ENCODE measurements around the gene ME3.

ME3 gene

DNA sequence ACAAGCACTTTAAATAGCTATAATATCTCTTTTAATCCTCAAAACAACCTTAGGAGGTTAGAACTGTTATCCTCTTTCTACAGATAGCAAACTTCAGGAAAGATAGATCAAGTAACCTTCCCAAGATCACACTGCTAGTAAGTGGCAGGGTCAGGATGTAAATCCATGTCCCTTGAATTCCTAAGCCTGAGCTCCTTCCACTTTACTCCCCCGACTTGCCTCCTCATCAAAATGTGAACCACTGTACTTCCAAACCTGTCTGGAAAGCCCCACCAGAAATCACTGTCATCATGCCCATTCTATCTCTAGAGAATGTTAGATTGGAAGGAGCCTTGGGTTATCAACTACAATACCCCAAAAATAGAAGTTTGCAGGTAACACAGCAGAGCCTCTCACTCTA is 33.7 kb downstream of the ME3 start:
- Histone ChIP-seq H3K4me3 (ENCODE audit: insufficient read depth, low read depth, low read length) (no peak overlapping the region), H3K9me3 (ENCODE audit: control insufficient read depth, low read length) (no peaks in the 10 kb centered on the region), H3K27me3 (ENCODE audit: control insufficient read depth, insufficient read depth, low read length, poor library complexity, severe bottlenecking) (no peaks in the 10 kb centered on the region), H3K4me1 (ENCODE audit: control insufficient read depth, insufficient read depth, low read length) (no peaks in the 10 kb centered on the region), H3K36me3 (ENCODE audit: control insufficient read depth, insufficient read depth, low read length) (no peaks in the 10 kb centered on the region), H3K27ac (ENCODE audit: insufficient read depth, low read depth, low read length, poor library complexity, severe bottlenecking) (no peak overlapping the region)
- 83 to 92% methylated on average over 1 of the region's 1 CpG for WGBS, 2 experiments

DNA sequence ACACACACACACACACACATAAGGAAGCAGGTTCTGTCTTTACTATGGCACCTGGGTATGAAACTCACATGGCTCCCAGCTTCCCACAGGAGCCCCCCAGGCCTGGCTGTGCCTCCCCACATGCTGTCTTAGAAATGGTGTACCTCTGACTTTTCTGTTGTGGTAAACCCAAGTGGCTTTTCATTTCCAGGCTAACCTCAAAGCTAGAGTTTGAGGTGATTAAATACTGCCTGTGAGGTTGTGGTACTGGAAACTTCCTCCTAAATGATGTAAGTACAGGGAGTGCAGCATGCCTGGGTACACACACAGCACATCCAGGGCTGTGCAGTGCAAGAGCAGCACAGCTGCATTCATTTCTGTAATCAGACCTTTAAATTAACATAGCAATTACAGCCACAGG is 34.4 kb downstream of the ME3 start:
- no peaks in the 10 kb centered on the region for H3K4me1 ChIP-seq (ENCODE audit: control insufficient read depth, insufficient read depth, low read length)
- H3K4me3 ChIP-seq (ENCODE audit: insufficient read depth, low read depth, low read length) = no peak overlapping the region
- H3K27me3 ChIP-seq (ENCODE audit: control insufficient read depth, insufficient read depth, low read length, poor library complexity, severe bottlenecking) = no peaks in the 10 kb centered on the region
- no peaks in the 10 kb centered on the region for H3K36me3 ChIP-seq (ENCODE audit: control insufficient read depth, insufficient read depth, low read length)
- no peaks in the 10 kb centered on the region for H3K9me3 ChIP-seq (ENCODE audit: control insufficient read depth, low read length)
- no peak overlapping the region for H3K27ac ChIP-seq (ENCODE audit: insufficient read depth, low read depth, low read length, poor library complexity, severe bottlenecking)

DNA sequence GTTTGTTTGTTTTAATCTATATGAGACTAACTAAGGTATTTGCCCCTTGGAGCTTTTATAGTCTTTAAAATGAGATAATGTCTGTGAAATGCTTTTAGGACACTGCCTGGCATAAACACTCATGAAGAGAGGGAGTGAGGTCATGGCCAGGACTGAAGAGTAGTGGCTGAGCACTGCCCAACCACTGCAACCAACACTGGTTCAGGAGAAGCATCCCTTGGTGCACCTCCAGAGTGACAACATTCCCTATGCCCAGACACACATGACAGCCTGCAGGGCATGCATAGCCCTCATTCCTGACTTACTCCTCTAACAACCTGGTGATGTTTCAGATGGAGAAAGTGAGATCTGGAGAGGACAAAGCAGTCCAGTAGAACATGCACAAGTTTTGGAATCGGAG is 36.1 kb downstream of the ME3 start:
- H3K36me3 ChIP-seq (ENCODE audit: control insufficient read depth, insufficient read depth, low read length) = no peaks in the 10 kb centered on the region
- H3K4me1 ChIP-seq (ENCODE audit: control insufficient read depth, insufficient read depth, low read length) = no peaks in the 10 kb centered on the region
- no peak overlapping the region for H3K4me3 ChIP-seq (ENCODE audit: insufficient read depth, low read depth, low read length)
- no peak overlapping the region for H3K27ac ChIP-seq (ENCODE audit: insufficient read depth, low read depth, low read length, poor library complexity, severe bottlenecking)
- no peaks in the 10 kb centered on the region for H3K27me3 ChIP-seq (ENCODE audit: control insufficient read depth, insufficient read depth, low read length, poor library complexity, severe bottlenecking)
- 93 to 100% methylated on average over 1 of the region's 1 CpG for WGBS, 2 experiments
- no peaks in the 10 kb centered on the region for H3K9me3 ChIP-seq (ENCODE audit: control insufficient read depth, low read length)

DNA sequence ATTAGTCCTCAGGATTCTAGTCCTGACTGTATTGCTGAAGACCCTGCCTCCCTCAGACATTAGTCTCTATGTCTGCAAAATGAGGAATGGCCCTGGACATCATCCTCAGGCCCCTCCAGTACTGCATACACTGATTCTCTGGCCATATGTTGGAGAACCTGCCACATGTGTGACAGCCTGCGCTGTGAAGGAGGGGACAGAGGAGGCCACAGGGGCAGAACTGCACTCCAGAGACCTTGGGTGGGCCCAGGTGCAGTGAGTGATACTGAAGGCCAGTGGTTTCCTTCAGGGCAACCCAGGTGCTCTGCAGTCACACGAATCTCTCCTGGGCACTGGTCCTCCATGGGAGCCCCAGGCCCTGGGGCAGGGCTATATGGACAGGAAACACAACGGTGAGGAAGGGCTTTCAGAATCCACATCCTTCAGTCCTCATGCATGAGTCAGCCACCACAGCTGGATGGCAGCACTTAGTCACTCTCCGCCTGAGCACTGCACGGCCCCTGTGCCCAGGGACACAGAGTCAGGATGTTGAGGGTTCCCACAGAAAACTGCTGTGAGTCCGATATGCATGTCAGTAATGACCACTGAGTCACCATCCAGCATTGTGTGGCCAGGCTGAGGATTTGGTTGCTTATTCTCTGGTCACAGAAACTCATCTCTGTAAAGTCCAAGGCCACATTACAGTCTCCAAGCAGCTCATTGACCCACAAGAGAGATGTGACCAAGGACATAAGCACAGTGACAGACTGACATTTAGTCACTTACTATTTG is 39.7 kb downstream of the ME3 start:
- no peaks in the 10 kb centered on the region for H3K27me3 ChIP-seq (ENCODE audit: control insufficient read depth, insufficient read depth, low read length, poor library complexity, severe bottlenecking)
- no peaks in the 10 kb centered on the region for H3K9me3 ChIP-seq (ENCODE audit: control insufficient read depth, low read length)
- 73 to 77% methylated on average over 6 of the region's 6 CpGs for WGBS, 2 experiments
- no peak overlapping the region for H3K27ac ChIP-seq (ENCODE audit: insufficient read depth, low read depth, low read length, poor library complexity, severe bottlenecking)
- H3K4me3 ChIP-seq (ENCODE audit: insufficient read depth, low read depth, low read length) = no peak overlapping the region
- no peaks in the 10 kb centered on the region for H3K36me3 ChIP-seq (ENCODE audit: control insufficient read depth, insufficient read depth, low read length)
- H3K4me1 ChIP-seq (ENCODE audit: control insufficient read depth, insufficient read depth, low read length) = no peaks in the 10 kb centered on the region

DNA sequence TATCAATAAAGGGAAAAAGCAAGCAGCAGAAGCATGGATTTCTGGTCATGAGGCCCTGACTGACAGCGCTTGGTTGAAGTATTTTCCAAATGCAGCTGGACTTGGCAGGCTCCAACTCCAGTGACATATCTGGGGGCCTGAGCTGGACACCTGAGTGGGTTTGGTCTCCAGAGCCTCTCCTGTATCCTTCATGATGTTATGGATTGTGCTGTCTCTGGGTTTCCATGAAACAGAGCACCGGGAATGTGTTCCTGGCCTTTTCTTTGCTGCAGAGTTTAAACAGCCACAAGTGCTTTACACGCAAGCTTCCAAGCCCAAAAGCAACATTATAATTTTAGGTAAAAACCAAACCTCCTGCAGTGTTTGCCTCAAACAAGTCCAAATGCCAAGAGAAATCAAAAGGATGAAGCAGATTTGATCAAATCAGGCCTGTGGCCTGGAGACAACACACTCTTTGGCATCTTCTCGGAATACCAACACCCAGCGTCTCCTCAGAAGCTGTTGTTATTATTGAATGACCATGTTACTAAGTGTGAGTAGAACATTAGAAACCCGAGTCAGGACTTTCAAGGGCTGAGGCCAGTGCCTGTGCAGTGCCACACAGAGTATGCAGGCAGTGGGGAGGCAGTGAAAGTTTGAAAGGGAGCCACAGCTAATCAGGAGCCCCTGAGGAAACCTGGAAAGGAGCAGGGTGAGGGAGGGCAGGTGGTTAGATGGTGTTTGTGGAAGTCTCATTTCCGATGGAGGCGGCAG is 42.0 kb downstream of the ME3 start:
- Histone ChIP-seq H3K27ac (ENCODE audit: insufficient read depth, low read depth, low read length, poor library complexity, severe bottlenecking) (no peak overlapping the region), H3K36me3 (ENCODE audit: control insufficient read depth, insufficient read depth, low read length) (no peaks in the 10 kb centered on the region), H3K9me3 (ENCODE audit: control insufficient read depth, low read length) (no peaks in the 10 kb centered on the region), H3K4me1 (ENCODE audit: control insufficient read depth, insufficient read depth, low read length) (no peaks in the 10 kb centered on the region), H3K4me3 (ENCODE audit: insufficient read depth, low read depth, low read length) (no peak overlapping the region), H3K27me3 (ENCODE audit: control insufficient read depth, insufficient read depth, low read length, poor library complexity, severe bottlenecking) (no peaks in the 10 kb centered on the region)
- WGBS, 2 experiments = 87 to 90% methylated on average over 8 of the region's 8 CpGs

DNA sequence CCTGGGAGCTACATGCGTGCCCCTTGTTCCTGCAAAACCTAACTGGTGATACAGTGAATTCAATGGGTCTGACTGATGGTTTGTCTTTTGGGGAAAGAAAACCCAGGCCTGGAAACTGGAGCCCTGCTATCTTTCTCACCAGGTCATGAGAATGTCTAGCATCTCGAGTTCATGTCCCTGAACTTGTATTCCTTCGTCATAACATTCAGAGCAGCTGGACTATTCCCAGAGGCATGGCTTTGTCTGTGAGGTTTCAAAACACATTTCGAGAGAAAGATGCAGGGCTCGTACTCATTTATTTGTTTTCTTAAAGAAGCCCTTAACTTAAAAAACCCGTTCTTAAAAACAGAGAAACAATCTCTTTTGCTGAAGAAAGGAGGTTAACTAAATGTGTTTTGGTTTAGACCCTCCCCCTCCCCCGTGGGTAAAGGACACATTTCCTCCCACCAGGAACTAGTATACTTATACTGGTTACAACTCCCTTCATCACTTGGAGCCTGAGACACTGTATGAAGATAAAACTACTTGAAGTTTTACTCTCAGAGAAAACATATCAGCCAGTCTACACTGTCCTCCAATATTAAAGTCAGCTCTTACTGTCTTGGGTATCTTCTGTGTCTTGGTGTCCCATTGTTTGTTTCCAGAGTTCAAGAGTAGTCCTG is 43.2 kb downstream of the ME3 start:
- H3K27ac ChIP-seq (ENCODE audit: insufficient read depth, low read depth, low read length, poor library complexity, severe bottlenecking) = no peak overlapping the region
- H3K36me3 ChIP-seq (ENCODE audit: control insufficient read depth, insufficient read depth, low read length) = no peaks in the 10 kb centered on the region
- no peaks in the 10 kb centered on the region for H3K9me3 ChIP-seq (ENCODE audit: control insufficient read depth, low read length)
- no peaks in the 10 kb centered on the region for H3K4me1 ChIP-seq (ENCODE audit: control insufficient read depth, insufficient read depth, low read length)
- H3K4me3 ChIP-seq (ENCODE audit: insufficient read depth, low read depth, low read length) = no peak overlapping the region
- 92 to 97% methylated on average over 5 to 7 of the region's 7 CpGs for WGBS, 2 experiments
- H3K27me3 ChIP-seq (ENCODE audit: control insufficient read depth, insufficient read depth, low read length, poor library complexity, severe bottlenecking) = no peaks in the 10 kb centered on the region

DNA sequence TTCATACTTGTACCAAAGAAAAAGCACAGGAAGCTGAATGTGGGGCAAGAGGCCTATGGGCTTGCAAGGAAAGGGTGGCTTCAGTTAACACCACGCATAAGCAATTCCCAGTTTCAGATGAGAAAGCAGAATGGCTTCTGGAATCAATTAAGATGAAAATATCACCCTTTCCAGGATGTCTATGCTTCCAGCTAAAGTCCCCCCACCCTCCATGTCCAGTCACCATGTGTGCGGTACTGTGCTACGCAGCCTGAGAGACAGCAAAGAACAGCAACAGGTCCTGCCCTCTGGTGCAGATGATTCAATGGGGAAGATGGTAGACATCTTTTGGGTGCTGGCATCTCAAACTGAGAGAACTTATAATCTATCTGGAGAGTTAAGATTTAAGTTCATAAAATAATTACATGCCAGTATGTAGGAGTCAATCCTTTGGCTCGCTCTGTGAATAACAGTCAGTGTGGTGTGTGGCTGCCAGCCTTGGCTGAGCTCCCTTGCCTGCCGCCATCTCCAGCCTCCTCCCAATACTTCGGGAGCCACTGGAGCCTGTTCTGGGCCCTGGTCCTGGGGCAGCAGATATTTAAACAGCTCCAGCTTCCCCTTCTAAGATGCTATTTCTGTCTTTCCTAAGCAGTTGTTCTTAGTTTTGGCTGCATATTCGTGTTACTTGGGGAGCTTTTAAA is 44.5 kb downstream of the ME3 start:
- H3K36me3 ChIP-seq (ENCODE audit: control insufficient read depth, insufficient read depth, low read length) = no peaks in the 10 kb centered on the region
- no peaks in the 10 kb centered on the region for H3K27me3 ChIP-seq (ENCODE audit: control insufficient read depth, insufficient read depth, low read length, poor library complexity, severe bottlenecking)
- no peak overlapping the region for H3K27ac ChIP-seq (ENCODE audit: insufficient read depth, low read depth, low read length, poor library complexity, severe bottlenecking)
- H3K4me3 ChIP-seq (ENCODE audit: insufficient read depth, low read depth, low read length) = no peak overlapping the region
- 93 to 97% methylated on average over 7 of the region's 7 CpGs for WGBS, 2 experiments
- no peaks in the 10 kb centered on the region for H3K4me1 ChIP-seq (ENCODE audit: control insufficient read depth, insufficient read depth, low read length)
- no peaks in the 10 kb centered on the region for H3K9me3 ChIP-seq (ENCODE audit: control insufficient read depth, low read length)

DNA sequence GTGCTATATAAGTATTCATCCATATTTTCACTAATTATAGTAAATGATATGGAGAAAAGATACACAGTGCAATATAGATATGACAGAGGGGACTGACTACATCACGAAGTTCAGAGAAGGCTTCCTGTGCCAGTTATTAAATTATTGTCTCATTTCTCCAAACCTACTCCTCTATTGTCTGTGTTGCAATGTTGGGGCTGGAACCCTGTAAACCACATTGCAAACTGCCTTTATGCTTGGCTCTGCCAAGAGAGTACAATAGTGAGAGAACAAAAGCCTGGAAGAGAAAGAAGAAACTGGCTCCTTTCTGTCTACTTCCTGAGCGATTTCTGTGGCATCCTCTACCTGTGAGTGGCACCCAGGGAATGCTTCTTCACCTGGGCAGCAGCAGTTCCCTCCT is 46.4 kb downstream of the ME3 start:
- Histone ChIP-seq H3K4me3 (ENCODE audit: insufficient read depth, low read depth, low read length) (no peak overlapping the region), H3K4me1 (ENCODE audit: control insufficient read depth, insufficient read depth, low read length) (no peaks in the 10 kb centered on the region), H3K9me3 (ENCODE audit: control insufficient read depth, low read length) (no peaks in the 10 kb centered on the region), H3K36me3 (ENCODE audit: control insufficient read depth, insufficient read depth, low read length) (no peaks in the 10 kb centered on the region), H3K27ac (ENCODE audit: insufficient read depth, low read depth, low read length, poor library complexity, severe bottlenecking) (no peak overlapping the region), H3K27me3 (ENCODE audit: control insufficient read depth, insufficient read depth, low read length, poor library complexity, severe bottlenecking) (no peaks in the 10 kb centered on the region)
- WGBS, 2 experiments = 88 to 92% methylated on average over 1 to 2 of the region's 2 CpGs

DNA sequence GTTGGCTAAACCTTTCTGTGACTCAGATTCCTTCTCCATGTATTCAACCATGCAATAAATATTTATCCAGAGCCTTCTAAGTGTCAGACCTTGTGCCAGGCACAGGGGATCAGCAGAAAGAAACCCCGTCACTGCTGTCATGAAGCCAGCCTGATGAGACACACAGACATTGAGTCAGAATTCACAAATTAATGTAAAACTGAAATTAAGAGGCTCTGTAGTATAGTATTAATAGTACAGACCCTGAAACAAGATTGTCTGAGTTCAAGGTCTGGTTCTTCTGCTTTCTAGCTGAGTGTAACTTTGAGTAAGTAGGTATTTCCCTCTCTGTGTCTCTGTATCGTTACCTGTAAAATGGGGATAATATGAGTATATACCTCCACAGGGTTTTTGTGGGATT is 46.9 kb downstream of the ME3 start:
- Histone ChIP-seq H3K27me3 (ENCODE audit: control insufficient read depth, insufficient read depth, low read length, poor library complexity, severe bottlenecking) (no peaks in the 10 kb centered on the region), H3K27ac (ENCODE audit: insufficient read depth, low read depth, low read length, poor library complexity, severe bottlenecking) (no peak overlapping the region), H3K4me3 (ENCODE audit: insufficient read depth, low read depth, low read length) (no peak overlapping the region), H3K36me3 (ENCODE audit: control insufficient read depth, insufficient read depth, low read length) (no peaks in the 10 kb centered on the region), H3K4me1 (ENCODE audit: control insufficient read depth, insufficient read depth, low read length) (no peaks in the 10 kb centered on the region), H3K9me3 (ENCODE audit: control insufficient read depth, low read length) (no peaks in the 10 kb centered on the region)
- 92 to 96% methylated on average over 2 of the region's 2 CpGs for WGBS, 2 experiments

DNA sequence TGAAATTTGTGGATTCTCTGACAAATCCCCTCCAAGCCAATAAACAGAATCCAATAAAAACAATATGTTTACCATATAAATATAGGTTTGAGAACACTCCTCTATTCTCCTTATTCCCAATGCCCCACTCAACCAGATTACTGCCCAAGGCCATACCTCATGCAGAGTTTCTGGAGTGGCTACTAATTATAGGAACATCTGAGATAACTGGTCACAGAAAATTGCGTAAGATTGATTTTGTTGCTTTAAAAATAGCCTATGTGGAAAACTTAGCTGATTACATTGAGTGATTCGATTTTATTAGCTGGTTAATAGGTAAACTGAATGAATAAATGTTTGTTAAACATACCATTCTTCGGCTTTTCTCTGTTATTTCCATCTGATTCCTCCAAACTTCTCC is 48.0 kb downstream of the ME3 start:
- Histone ChIP-seq H3K27ac (ENCODE audit: insufficient read depth, low read depth, low read length, poor library complexity, severe bottlenecking) (no peak overlapping the region), H3K9me3 (ENCODE audit: control insufficient read depth, low read length) (no peaks in the 10 kb centered on the region), H3K36me3 (ENCODE audit: control insufficient read depth, insufficient read depth, low read length) (no peaks in the 10 kb centered on the region), H3K27me3 (ENCODE audit: control insufficient read depth, insufficient read depth, low read length, poor library complexity, severe bottlenecking) (no peaks in the 10 kb centered on the region), H3K4me1 (ENCODE audit: control insufficient read depth, insufficient read depth, low read length) (no peaks in the 10 kb centered on the region), H3K4me3 (ENCODE audit: insufficient read depth, low read depth, low read length) (no peak overlapping the region)
- 77 to 84% methylated on average over 3 of the region's 3 CpGs for WGBS, 2 experiments

Measured in ectodermal cell (in vitro differentiated cells).